SHP77 (cell line): Measurements from ENCODE around the gene FITM1.
A peak's percentile ranks its signal among the peaks of the same experiment; 100 is the strongest.

Experiments
- DNase-seq, 2 experiments: peaks; one replicate each; lab custom pipeline; 2025; lab: John Stamatoyannopoulos, UW

The FITM1 gene

DNA sequence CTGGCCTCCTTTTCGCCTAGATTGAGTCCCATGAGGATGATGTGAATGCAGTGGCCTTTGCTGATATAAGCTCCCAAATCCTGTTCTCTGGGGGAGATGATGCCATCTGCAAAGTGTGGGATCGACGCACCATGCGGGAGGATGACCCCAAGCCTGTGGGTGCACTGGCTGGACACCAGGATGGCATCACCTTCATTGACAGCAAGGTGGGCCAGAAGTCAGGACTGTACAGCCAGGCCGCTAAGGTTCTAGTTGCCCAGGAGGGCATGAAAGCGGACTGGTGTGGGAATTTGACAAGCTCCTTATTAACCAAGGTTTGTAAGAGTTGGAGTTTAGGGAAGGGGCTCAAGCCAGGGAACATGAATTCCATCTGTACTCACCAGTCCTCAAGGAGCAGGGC lies 10.8 kb upstream of the FITM1 start:
- no peak for DNase-seq

DNA sequence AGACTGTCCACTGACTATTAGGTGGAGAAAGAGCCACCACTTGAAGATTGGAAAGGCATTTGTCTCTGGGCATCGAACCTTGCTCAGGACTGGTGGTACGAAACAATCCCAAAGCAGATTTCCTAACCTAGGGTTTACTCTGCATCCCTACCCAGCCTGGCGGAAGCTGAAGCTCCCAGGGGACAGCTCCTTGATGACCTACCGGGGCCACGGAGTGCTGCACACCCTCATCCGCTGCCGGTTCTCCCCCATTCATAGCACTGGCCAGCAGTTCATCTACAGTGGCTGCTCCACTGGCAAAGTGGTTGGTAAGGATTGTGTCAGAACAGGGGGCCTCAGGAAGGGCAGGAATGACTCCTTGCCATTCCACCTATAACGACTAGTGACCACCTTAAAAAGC lies 9.2 kb upstream of the FITM1 start:
- DNase-seq, result no peak

DNA sequence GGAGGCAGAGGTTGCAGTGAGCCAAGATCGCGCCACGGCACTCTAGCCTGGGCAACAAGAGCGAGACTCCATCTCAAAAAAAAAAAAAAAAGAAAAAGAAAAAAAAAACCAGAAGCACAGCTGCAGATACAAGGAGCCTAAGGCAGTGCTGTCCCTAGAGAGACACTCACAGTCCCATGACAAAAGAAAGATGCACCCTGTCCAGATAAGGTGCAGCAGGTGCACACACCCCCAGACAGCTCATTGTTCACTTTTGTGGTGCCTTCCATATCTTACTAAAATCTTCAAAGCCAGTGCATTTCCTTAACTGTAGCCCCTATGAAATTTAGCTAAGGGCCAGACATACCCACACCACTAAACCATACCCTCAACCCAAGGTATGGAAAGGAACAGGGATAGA lies 8.0 kb upstream of the FITM1 start:
- DNase-seq, result no peak

DNA sequence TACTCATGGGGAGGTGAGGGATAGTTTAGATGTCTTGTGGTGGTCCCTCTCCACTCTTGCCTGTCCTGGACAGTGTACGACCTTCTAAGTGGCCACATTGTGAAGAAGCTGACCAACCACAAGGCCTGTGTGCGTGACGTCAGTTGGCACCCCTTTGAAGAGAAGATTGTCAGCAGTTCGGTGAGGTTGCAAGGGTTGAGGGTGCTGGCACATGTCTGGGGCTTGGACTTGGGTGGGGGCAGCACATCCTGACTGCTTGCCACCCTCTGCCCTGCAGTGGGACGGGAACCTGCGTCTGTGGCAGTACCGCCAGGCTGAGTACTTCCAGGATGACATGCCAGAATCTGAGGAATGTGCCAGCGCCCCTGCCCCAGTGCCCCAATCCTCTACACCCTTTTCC lies 7.6 kb upstream of the FITM1 start:
- DNase-seq, result no peak

DNA sequence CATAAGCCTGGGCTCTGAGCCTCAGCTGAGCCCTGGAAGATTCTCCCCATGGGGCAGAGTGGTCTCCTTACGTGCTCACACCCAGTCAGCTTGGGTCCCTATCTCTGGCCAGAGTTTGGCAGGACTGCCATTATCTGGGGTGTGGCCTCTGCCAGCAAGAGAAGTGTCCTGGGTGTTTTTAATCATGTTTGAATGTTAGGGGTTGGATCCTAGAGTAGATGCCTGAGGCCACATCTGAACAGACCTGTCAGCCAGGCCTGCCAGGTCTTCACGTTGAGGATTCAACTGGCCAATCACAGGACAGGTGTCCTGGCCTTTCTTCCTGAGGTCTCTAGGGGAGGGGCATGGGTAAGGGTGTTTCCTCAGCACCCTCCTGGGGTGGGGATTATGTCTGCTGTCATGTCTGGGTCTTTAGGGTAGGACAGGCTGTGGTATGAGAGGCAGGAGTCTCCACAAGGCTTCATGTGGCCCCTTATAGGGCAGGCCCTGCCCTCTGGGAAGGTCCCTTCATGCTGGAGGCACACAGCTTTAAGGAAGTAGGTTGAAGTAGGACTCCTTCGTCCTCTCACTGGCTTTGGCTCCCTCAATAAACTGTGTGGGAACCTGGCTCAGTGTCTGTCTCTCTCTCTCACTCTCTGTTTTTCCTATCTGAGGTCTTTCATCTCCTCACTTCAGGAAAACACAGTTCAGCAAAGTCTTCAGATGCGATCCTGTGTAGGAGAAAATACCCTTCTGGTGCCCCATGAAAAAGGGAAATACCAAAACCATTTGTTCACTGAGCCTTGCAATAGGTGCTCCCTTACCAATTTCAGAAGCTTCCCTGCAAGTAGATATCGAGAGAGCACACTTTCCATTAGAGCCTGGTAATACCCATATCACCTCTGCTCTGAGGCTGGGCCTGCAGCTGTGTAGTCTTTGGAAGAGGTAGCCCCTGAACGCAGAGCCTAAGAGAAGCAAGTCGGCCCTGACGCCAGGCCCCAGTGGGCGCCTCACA lies 6.7 kb upstream of the FITM1 start:
- no peak for DNase-seq

DNA sequence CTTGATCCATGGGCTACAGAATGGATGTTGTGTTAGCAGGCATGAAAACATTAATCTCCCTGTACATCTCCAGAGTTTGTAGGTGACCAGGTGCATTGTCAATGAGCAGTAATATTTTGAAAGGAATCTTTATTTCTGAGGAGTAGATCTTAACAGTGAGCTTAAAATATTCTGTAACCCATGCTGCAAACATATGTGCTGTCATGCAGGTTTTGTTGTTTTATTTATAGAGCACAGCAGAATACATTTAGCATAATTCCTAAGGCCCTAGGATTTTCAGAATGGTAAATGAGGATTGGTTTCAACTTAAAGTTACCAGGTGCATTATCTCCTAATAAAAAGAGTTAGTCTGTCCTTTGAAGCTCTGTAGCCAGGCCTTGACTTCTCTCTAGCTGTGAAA lies 3.5 kb upstream of the FITM1 start:
- DNase-seq, result no peak

DNA sequence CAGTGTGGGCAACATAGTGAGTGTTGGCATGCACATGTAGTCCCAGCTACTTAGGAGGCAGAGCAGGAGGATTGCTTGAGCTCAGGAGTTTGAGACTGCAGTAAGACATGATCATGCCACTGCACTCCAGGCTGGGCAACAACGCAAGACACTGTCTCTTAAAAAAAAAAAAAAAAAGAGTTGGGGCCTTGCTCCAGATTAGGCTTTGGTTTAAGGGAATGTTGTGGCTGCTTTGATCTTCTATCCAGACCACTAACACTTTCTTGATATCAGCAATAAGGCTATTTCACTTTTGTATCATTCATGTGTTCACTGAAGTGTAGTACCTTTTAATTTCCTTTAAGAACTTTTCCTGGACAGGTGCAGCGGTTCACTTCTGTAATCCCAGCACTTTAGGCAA lies 2.8 kb upstream of the FITM1 start:
- no peak for DNase-seq

DNA sequence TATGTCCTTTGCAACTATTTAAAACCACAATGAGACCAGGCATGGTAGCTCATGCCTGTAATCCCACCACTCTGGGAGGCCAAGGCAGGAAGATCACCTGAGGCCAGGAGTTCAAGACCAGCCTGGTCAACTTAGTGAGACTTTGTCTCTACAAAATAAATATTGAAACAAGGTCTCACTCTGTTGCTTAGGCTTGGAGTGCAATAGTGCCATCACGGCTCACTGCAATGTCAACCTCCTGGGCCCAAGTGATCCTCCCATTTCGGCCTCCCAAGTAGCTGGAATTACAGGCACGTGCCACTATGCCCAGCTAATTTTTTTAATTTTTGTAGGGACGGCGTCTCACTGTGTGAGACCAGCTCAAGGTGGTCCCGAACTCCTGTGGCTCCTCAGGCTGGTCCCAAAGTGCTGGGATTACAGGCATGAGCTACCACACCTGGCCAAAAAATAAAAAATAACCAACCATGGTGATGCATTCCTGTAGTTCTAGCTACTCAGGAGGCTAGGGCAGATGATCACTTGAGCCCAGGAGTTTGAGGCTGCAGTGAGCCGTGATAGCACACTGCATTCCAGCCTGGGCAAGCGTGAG lies 955 bp upstream of the FITM1 start:
- DNase-seq, result no peak

DNA sequence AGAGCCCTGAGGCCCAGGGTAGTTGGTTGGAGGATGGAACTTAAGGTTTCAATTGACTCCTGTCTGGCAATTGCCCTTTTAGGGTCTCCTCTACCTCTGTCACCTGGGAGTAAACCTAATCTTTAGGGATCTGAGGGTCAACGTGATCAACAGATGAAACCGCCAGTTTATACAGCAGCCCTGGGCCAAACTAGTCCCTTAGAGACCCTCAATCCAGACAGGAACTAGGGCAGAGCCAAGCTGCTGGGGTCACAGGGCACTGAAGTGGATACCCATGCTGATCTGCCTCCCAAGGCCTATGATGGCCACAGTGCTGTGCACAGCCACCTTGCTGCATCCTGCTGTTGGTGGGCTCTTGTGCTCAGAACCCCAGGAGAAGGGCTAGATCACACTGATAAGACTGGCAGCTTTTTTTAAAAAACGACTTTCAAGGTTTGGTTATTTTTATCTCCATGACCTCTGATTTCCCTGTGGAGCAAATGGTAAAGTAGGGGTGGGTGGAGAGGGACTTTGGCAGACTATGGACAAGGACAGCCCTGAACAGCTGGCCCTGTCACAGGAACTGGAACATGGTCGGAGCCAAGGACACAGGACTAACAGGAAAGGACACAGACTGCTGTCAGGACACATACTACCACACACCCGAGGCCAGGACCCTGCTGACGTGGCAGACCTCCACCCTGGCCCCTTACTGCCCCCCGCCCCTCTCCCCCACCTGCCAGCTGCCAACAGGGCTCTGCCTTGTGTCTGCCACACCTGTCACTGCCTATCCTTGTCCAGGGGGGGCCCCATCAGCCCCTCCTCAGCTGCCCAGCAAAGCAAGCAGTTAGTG lies 474 bp downstream of the FITM1 start:
- peak; percentile 46 to 73 for DNase-seq

DNA sequence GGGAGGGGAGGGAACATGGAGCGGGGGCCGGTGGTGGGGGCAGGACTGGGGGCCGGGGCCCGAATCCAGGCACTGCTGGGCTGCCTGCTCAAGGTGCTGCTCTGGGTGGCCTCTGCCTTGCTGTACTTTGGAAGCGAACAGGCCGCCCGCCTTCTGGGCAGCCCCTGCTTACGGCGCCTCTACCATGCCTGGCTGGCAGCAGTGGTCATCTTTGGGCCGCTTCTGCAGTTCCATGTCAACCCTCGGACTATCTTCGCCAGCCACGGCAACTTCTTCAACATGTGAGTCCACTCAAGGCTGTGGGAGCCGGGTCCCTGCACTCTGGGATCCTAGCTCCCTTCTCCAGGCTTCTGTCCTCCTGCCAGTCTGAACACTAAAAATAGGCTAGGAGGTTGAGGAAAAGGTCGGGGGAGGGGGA lies 1.1 kb downstream of the FITM1 start:
- no peak for DNase-seq

DNA sequence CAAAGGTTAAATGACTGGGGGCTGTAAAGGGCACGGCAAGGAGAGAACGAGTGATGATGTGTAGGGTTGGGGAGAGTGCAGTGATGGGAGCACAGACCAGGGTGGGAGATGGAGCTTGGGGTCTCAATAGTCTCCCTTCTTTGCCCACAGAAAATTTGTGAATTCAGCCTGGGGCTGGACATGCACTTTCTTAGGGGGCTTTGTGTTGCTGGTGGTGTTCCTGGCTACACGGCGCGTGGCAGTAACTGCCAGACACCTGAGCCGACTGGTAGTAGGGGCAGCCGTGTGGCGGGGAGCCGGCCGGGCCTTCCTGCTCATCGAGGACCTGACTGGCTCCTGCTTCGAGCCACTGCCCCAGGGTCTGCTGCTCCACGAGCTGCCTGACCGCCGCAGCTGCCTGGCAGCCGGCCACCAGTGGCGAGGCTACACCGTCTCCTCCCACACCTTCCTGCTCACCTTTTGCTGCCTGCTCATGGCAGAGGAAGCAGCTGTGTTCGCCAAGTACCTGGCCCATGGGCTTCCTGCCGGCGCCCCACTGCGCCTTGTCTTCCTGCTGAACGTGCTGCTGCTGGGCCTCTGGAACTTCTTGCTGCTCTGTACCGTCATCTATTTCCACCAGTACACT lies 1.7 kb downstream of the FITM1 start:
- peak; percentile 36 to 52 for DNase-seq

DNA sequence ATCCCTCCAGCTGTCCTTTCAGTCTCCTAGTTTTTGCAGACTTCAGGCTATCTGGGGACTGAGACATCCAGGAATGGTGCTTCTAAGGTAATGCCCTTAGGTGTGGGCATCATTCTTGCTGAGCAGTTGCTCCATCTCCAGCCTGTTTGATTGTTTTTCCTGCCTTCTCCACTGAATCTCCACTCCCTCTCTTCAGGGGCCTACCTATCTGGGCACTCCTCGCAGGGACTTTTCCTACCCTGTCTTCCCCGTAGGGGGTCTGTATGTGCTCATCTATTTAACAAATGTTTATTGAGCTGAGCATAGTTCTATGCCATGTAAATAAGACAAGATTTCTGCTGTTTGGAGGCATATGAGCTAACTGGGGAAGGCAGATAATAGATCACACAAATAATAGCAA lies 2.5 kb downstream of the FITM1 start:
- DNase-seq, result no peak

DNA sequence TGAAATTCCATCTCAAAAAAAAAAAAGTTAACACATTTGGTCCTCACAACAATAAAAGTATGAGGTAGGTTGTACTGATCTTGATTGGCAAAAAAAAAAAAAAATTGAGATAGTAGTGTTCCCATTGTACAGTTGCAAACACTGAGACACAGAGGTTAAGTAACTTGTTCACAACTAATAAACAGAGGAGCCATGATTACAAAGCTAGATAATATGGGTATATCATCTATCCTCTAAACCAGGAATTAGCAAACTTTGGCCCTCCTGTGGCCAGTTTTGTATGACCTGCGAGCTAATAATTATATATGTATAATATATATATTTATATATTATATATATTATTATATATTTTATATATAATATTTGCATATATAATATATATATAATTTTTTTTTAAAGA lies 3.3 kb downstream of the FITM1 start:
- DNase-seq, result no peak

DNA sequence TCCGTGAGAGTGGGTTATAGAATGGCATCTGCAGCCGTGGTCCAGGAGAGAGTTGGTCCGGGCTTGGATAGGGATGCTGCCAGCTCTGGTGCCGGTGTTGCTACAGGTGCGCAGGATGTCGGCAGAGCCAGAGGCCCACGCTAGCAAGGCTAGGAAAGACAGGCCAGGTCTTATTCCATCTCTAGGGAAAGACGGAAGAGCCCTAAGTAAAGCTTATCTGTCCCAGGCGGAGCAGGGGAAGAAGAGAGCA lies 5.0 kb downstream of the FITM1 start:
- DNase-seq, result no peak

DNA sequence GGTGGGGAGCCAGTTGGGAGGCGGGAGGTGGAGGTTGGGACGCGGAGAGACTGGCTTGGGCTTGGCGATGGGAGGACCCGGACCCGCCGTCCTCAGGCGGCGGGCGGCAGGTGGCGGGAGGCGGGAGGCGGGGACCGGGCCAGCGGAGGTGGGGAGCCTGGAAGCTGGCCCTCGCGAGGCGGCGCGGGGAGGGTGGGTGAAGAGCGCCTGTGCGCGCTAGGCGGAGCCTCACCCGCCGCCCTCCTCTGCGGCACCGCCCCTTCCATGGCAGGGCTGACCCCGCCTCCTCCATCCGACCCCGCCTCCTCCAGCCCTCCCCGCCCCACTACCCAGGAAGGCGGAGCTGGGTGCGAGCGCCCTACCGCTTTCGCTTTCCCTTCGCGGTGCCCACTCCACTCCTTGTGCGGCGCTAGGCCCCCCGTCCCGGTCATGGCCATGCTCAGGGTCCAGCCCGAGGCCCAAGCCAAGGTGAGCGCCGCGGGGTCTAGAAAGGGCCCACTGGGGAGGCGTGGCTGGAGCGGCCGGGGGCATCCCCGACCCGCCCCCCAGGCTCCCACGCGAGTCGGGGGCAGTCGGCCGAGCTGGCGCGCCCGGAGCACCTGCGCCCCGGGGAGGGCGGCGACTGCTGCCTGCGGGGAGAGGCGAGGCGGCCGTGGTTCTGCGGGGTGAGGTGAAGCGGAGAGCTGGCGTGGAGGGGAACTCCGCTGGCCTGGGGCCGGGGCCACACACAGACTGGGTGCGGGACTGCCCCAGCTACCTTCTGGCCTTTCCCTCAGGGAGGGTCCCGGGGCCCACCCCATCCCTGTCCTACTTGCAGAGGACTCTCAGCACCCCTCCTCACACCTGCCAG lies 5.6 kb downstream of the FITM1 start, which contains the start of gene PSME1:
Gene PSME1 (plus strand): TSS at position 361 of the 850 bp plus-strand sequence. CDS start 69 bp downstream, at position 430.
- DNase-seq, result peak; percentile 81 to 95

DNA sequence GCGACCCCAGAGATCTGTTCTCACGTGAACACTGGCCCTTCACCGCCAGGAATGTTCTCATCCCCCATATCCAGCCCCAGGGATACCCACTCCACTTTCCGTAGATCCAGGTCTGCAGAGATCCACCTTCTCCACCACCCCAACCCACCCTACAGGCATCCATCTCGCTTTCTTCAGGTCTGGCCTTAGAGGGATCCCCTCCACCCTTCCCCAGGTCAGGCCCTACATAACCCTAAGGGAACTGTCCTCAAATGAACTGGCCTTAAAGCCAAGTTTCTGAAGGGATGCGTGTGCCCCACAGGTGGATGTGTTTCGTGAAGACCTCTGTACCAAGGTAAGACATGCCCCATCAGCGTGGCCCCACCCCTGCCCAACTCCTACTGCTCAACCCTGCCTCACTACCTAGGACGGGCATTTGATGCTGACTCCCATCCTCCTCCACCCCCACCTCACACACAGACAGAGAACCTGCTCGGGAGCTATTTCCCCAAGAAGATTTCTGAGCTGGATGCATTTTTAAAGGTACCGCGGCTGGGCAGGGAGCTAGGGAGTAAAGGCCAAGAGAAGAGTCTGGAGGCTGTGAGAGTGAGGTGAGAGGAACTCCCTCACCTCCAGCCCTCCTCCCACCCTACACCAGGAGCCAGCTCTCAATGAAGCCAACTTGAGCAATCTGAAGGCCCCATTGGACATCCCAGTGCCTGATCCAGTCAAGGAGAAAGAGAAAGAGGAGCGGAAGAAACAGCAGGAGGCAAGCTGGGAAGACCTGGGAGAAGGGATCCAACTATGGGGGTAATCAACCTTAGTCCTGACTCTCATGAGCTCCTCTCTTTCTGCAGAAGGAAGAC lies 6.4 kb downstream of the FITM1 start:
- peak in 1 of 2 experiments; percentile 19 for DNase-seq

DNA sequence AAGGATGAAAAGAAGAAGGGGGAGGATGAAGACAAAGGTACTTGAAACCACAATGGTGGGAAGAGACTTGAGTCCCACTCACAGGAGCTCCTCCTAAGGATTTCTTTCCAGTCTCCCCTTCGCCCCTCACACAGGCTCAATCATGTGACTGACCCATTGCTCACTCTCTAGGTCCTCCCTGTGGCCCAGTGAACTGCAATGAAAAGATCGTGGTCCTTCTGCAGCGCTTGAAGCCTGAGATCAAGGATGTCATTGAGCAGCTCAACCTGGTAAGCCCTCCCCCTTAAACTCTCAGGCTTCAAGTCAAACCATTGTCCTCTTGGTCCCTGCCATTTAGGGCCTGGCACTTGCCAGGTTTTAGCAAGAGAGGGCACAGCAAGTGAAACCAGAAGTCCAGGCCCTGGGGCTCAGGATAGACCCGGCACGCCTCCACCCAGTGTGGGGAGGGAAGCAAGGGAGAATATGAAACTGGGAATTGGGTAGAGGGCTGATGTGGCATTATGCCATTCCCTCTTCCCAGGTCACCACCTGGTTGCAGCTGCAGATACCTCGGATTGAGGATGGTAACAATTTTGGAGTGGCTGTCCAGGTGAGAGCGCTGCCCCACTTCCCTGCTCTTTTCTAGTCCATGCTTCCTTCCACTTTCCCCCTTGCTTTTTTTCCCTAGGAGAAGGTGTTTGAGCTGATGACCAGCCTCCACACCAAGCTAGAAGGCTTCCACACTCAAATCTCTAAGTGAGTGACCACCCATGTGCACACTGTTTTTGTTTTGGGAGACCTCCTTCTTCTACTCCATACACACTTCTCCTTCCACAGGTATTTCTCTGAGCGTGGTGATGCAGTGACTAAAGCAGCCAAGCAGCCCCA lies 7.3 kb downstream of the FITM1 start:
- no peak for DNase-seq

DNA sequence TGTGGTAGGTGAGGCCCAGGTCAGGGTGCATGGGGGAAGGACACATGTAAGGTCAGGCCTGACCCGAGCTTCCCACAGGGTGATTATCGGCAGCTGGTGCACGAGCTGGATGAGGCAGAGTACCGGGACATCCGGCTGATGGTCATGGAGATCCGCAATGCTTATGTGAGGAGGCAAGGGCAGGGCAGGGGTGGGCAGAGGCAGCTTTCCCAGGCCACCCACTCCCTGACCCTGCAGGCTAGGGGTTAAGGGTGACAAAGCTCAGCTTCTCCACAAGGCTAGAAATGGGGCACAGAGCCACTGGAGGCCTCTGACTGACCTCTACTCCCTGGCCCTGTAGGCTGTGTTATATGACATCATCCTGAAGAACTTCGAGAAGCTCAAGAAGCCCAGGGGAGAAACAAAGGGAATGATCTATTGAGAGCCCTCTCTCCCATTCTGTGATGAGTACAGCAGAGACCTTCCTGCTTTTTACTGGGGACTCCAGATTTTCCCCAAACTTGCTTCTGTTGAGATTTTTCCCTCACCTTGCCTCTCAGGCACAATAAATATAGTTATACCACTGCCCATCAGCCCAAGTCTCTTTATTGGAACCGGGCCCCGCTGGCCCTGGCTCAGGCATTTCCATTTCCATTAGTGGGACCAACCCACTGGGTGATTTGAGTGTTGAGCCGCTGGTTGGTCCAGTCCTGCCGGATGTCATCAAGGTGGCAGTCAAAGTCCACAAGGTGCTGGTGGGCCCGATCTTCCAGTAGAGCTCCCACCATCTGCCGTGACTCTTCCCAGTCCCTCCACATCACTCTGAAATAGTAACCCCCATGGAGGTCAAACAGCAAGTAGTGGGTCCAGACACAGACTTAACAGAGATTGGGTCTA lies 8.2 kb downstream of the FITM1 start:
- DNase-seq, result no peak
